ENCODE measurements around the gene CLEC4G. TPM values are rescaled to one million over a fixed set of nuclear protein-coding genes. Genes with fewer than 3 reads are reported as not detected.

The CLEC4G gene
- total and polyA plus RNA-seq, 2 experiments from 2014 or later = not detected

DNA sequence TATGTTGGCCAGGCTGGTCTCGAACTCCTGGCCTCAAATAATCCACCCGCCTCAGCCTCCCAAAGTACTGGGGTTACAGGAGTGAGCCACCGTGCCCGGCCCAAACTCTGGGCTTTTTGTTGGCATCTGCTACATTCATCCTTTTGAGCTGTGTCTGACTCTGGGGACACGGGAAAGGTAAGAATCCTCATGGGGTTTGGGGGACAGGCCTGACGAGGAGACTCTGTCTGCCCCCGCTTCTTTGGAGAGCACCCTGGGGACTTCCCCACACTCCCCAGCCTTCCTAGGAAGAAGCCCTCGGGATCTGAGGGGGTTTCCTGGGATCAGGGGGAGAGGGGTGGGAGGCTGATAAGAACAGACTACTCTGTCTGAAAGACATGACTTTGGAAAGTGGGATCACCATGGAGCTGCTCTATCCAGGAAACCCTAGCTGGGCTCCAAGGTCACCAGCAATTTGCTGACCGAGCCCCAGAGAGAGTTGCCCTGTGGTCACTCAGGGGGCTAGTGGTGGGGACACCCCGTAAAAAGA, 21.9 kb downstream of the CLEC4G start:
- TF ChIP-seq, protein P1, sequence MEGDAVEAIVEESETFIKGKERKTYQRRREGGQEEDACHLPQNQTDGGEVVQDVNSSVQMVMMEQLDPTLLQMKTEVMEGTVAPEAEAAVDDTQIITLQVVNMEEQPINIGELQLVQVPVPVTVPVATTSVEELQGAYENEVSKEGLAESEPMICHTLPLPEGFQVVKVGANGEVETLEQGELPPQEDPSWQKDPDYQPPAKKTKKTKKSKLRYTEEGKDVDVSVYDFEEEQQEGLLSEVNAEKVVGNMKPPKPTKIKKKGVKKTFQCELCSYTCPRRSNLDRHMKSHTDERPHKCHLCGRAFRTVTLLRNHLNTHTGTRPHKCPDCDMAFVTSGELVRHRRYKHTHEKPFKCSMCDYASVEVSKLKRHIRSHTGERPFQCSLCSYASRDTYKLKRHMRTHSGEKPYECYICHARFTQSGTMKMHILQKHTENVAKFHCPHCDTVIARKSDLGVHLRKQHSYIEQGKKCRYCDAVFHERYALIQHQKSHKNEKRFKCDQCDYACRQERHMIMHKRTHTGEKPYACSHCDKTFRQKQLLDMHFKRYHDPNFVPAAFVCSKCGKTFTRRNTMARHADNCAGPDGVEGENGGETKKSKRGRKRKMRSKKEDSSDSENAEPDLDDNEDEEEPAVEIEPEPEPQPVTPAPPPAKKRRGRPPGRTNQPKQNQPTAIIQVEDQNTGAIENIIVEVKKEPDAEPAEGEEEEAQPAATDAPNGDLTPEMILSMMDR (IDR thresholded peaks at IDR 0.05; ENCODE audit: low read depth, low read length) = no peak
- Histone ChIP-seq H3K4me1 (ENCODE audit: low read depth) (no peaks in the 10 kb centered on the region), H3K36me3 (no peaks in the 10 kb centered on the region), H3K9me3 (ENCODE audit: low read depth) (no peaks in the 10 kb centered on the region), H3K27me3 (no peaks in the 10 kb centered on the region), H3K4me3 (no peak overlapping the region), H3K27ac (no peak overlapping the region)
- DNase-seq (ENCODE audit: low read depth in 1 of 2, low spot score in 1 of 2) = no peak

DNA sequence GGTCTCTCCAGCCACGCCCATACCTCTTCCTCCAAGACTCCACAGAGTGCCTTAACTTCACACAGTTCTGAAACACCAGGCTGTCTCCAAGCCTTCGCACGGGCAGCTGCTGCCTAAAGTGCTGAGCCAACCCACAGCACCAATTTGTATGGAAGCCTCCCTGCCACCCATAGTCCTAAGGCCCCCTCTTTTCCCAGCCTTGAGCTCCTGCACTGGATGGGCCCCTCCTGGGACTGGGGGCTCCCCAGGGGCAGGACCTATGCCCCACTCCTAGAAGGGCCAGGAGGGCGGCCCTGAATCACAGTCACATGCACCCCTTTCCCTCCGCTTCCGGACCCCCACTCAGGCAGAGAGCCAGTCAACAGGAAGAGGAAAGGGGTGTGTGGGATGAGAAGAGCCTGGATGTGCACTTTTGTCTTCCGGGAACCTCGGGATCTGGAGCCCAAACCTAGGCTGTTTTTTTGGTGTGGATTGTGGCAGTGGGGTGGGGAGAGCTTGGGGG, 24.9 kb downstream of the CLEC4G start:
- TF ChIP-seq, protein P1 (IDR thresholded peaks at IDR 0.05; ENCODE audit: low read depth, low read length) = no peak
- H3K27ac ChIP-seq = no peak overlapping the region
- H3K36me3 ChIP-seq = no peaks in the 10 kb centered on the region
- no peak overlapping the region for H3K4me3 ChIP-seq
- H3K27me3 ChIP-seq = no peaks in the 10 kb centered on the region
- no peak for DNase-seq (ENCODE audit: low read depth in 1 of 2, low spot score in 1 of 2)
- H3K9me3 ChIP-seq (ENCODE audit: low read depth) = no peaks in the 10 kb centered on the region
- H3K4me1 ChIP-seq (ENCODE audit: low read depth) = no peaks in the 10 kb centered on the region

DNA sequence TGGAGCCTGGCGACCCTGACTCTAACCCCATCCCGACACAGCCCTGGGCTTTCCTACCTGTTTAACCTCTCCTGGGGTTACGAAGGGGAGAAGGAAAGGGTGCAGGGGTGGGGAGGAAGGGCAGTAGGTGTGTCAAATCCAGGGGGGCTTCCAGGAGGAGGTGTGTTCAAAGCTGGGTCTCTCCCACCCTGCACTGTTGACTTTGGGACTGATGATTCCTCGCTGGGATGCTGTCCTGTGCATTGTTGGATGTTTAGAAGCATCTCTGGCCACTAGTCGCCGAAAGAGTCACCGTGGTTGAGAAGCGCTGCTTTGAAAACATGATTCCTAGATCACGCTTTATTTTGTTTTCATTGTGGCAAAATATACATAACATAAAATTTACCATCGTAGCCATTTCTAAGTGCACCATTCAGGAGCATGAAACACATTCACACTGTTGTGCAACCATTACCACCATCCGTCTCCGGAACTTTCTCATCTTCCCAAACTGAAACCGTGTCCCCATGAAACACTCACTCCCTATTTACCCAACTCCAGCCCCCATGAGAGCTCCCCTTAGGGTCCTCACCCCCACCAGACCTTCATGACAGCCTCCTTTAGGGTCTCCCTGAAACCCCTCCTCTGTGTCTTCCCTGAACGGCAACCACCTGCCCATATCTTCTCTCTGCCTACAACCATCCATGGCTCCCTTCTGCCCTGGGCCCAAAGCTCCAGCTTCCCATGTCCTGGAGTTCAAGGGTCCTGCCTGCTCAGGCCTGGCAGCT, 25.5 kb downstream of the CLEC4G start:
- Histone ChIP-seq H3K4me1 (ENCODE audit: low read depth) (no peaks in the 10 kb centered on the region), H3K9me3 (ENCODE audit: low read depth) (no peaks in the 10 kb centered on the region), H3K27me3 (no peaks in the 10 kb centered on the region), H3K27ac (no peak overlapping the region), H3K4me3 (no peak overlapping the region), H3K36me3 (no peaks in the 10 kb centered on the region)
- TF ChIP-seq, protein P1 (IDR thresholded peaks at IDR 0.05; ENCODE audit: low read depth, low read length) = no peak
- no peak for DNase-seq (ENCODE audit: low read depth in 1 of 2, low spot score in 1 of 2)

DNA sequence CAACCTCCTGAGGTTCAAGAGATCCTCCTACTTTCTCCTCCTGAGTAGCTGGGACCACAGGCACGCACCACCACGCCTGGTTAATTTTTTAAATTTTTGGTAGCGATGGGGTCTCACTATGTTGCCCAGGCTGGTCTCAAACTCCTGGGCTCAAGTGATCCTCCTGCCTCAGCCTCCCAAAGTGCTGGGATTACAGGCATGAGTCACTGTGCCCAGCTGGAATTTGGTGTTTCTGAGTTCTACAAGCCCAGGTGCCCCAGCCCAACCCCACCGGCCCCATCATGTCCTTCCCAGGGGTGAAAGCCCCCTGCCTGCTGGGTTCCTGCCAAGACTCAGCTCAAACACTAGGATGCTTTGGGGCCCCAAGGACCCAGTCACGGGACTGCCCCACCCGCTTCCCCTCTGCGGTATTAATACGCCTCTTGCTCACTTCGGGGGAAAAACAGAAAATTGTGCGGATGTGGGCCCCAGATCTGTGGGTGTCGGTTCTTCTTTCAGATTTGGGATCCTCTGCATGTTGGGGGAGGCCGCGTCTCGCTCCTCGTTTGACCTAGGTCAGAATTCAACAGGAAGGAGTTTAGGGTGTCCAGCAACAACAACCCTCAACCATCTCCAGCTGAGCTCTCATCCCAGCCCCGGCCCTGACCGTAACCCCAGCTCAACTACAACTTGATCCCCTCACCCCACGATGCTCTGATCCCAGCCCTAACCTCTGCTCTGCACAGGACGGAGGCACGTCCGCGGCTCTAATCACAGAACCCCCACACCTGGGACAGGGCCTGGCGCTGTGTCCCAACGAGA, 26.3 kb downstream of the CLEC4G start:
- TF ChIP-seq, protein P1 (IDR thresholded peaks at IDR 0.05; ENCODE audit: low read depth, low read length) = no peak
- H3K4me3 ChIP-seq = no peak overlapping the region
- no peaks in the 10 kb centered on the region for H3K36me3 ChIP-seq
- no peak overlapping the region for H3K27ac ChIP-seq
- no peaks in the 10 kb centered on the region for H3K9me3 ChIP-seq (ENCODE audit: low read depth)
- no peaks in the 10 kb centered on the region for H3K4me1 ChIP-seq (ENCODE audit: low read depth)
- DNase-seq (ENCODE audit: low read depth in 1 of 2, low spot score in 1 of 2) = no peak
- H3K27me3 ChIP-seq = no peaks in the 10 kb centered on the region

DNA sequence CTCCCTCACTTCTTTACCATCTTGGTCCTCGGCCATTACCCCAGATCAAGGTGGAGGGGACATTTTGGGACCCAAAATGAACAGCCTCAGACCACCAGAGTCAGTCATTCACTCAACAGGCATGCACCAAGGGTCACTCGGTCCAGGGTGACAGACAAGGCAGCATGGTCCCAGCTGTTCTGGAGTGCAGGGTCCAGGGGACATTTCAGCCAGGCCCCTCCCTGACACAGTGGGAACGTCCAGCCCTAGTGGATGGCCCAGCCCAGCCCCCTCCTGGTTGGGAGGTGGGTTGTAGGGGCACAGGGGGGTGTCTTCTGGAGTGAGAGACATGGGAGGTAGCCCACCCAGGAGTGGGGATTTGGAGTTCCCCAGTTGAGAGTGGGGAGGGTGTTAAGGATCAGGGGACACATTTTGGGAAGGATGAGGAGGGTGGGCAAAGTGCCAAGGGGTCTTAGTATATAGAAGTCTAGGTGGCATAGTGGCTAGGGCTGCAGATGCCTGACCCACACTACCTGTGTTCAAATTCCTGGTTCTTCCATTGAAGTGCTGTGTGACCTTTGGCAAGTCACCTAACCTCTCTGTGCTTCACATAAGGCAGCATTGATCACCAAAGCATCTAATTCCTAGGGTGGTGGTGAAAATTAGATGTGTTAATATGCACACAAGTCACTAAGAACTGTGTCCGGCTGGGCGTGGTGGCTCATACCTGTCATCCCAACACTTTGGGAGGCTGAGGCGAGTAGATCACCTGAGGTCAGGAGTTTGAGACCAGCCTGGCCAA, 27.4 kb downstream of the CLEC4G start:
- Histone ChIP-seq H3K27me3 (no peaks in the 10 kb centered on the region), H3K4me3 (no peak overlapping the region), H3K9me3 (ENCODE audit: low read depth) (no peaks in the 10 kb centered on the region), H3K4me1 (ENCODE audit: low read depth) (no peaks in the 10 kb centered on the region), H3K27ac (no peak overlapping the region), H3K36me3 (no peaks in the 10 kb centered on the region)
- DNase-seq (ENCODE audit: low read depth in 1 of 2, low spot score in 1 of 2) = no peak
- TF ChIP-seq, protein P1 (IDR thresholded peaks at IDR 0.05; ENCODE audit: low read depth, low read length) = no peak

Data from cardiac muscle cell (in vitro differentiated cells and primary cell).